GM10266 (cell line): ENCODE results near the gene FBXO33.

Experiments
- DNase-seq: peaks from one replicate; pipeline ENCODE4 v3.0.0; 2012; ENCODE audit errors: extremely low spot score
- TF ChIP-seq, protein P1 (sequence below): IDR thresholded peaks from 2 replicates; pipeline ENCODE4 v1.5.1; 2012; ENCODE audit warnings: mild to moderate bottlenecking, low read depth; ENCODE audit not compliant: control insufficient read depth, insufficient read depth; ENCODE audit errors: missing control alignments

The FBXO33 gene

GRCh38 chr14:39432179-39432618 is at the start of gene FBXO33:
FBXO33 (minus strand) TSS chr14:39432433; CDS start chr14:39432162, 271 bp downstream.
- DNase-seq = peak; percentile 98
- TF ChIP-seq, protein P1, sequence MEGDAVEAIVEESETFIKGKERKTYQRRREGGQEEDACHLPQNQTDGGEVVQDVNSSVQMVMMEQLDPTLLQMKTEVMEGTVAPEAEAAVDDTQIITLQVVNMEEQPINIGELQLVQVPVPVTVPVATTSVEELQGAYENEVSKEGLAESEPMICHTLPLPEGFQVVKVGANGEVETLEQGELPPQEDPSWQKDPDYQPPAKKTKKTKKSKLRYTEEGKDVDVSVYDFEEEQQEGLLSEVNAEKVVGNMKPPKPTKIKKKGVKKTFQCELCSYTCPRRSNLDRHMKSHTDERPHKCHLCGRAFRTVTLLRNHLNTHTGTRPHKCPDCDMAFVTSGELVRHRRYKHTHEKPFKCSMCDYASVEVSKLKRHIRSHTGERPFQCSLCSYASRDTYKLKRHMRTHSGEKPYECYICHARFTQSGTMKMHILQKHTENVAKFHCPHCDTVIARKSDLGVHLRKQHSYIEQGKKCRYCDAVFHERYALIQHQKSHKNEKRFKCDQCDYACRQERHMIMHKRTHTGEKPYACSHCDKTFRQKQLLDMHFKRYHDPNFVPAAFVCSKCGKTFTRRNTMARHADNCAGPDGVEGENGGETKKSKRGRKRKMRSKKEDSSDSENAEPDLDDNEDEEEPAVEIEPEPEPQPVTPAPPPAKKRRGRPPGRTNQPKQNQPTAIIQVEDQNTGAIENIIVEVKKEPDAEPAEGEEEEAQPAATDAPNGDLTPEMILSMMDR = no peak

DNA sequence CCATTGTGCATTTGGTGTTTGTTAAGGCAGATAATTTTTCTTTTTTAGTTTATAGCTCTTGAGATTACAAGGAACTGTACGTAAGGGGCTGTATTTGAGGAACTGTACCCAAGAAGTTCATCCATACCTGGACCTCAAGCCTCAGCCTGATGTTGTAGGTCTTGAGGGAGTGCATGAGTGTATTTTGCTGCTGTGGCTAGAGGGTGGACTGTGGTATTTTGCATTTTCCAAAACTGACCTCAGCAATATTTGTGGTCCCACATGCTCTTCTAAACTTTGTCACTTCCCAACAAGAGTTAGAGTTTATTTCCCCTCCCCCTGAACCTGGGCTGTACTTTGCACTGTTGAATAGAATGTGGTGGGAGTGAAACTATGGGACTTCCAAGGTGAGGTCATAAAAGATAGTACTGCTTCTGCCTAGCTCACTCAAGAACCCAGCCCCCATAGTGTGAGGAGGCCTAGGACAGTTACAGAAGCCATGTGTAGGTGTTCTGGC is 42.2 kb upstream of the FBXO33 start:
- peak; percentile 25 for DNase-seq
- TF ChIP-seq, protein P1 = no peak

- DNase-seq = no peak
Observed at GRCh38 chr14:39472078-39472477, 39.8 kb upstream of the FBXO33 start.

DNA sequence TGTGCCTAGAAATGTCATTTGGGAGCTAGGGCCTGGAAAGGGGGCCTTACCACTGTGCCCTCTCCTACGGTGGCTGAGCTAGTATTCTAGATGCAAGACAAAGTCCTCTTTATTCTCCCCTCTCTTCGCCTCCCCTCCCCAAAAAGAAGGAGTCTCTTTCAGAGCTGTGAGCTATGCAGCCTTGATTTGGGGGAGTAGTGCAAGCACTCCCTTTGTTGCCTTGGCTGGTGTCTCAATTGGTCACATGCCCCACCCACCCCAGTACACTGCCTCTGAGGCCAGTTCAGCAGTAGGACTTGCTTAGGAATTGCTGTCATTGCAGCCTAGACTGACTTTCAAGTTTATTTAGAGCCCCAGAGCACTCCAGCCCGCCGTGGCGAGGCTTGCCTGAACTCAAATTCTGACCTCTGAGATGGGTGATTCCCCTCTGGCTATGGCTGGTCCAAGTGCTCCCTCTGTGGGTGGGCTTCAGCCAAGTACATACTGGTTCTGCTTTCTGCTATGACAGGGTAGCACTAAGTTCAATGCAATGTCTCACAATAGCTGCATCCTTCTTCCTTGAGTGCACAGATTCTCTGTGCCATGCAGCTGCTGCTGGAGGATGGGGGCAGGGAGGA is 37.0 kb upstream of the FBXO33 start:
- peak; percentile 39 for DNase-seq
- TF ChIP-seq, protein P1 = peak; percentile 75

More at GRCh38 chr14:39472078-39472477, 39.8 kb upstream of the FBXO33 start:
- TF ChIP-seq, protein P1 = no peak

- TF ChIP-seq, protein P1 = peak; percentile 50
- no peak for DNase-seq
Observed at GRCh38 chr14:39467889-39468524, 35.8 kb upstream of the FBXO33 start.

GRCh38 chr14:39459795-39460478 is 27.7 kb upstream of the FBXO33 start:
- DNase-seq = no peak
- TF ChIP-seq, protein P1 = no peak

GRCh38 chr14:39456702-39457250 is 24.5 kb upstream of the FBXO33 start:
- DNase-seq = no peak
- TF ChIP-seq, protein P1 = no peak
